Calu3 (cell line): ENCODE data around the gene RELB. TPM values are rescaled to one million over a fixed set of nuclear protein-coding genes. Genes with fewer than 3 reads are reported as not detected.
A peak's percentile ranks its signal among the peaks of the same experiment; 100 is the strongest.

Experiments
- BruUV-seq: library from RNA; stranded (reverse); fragments of 400-500 nt; replicated peaks from 2 replicates; lab custom pipeline; 2021; lab: Mats Ljungman, UMichigan
- CTCF ChIA-PET: fragments of 300-600 bp; sonication (Branson Sonifier 250); formaldehyde crosslinking; loops from one replicate; lab custom pipeline; 2022; ENCODE audit warnings: antibody characterized with exemption; lab: Charles Lee
- DNase-seq: peaks from one replicate; pipeline ENCODE4 v3.0.0; 2022
- H3K27ac Mint-ChIP-seq: one replicate; pipeline ENCODE4 v1.8.0; 2022; ENCODE audit warnings: mixed read lengths; ENCODE audit not compliant: unreplicated experiment
- H3K27me3 Mint-ChIP-seq: one replicate; pipeline ENCODE4 v1.8.0; 2022; ENCODE audit warnings: mixed read lengths; ENCODE audit not compliant: unreplicated experiment
- H3K36me3 Mint-ChIP-seq: one replicate; pipeline ENCODE4 v1.8.0; 2022; ENCODE audit warnings: mild to moderate bottlenecking, moderate library complexity, mixed read lengths; ENCODE audit not compliant: insufficient read depth, unreplicated experiment
- H3K4me1 Mint-ChIP-seq: one replicate; pipeline ENCODE4 v1.8.0; 2022; ENCODE audit warnings: mild to moderate bottlenecking, low read depth, mixed read lengths; ENCODE audit not compliant: unreplicated experiment
- H3K4me3 Mint-ChIP-seq: one replicate; pipeline ENCODE4 v1.8.0; 2022; ENCODE audit warnings: mild to moderate bottlenecking, low read depth, moderate library complexity, mixed read lengths; ENCODE audit not compliant: unreplicated experiment
- H3K9me3 Mint-ChIP-seq: one replicate; pipeline ENCODE4 v1.8.0; 2022; ENCODE audit warnings: low read depth, mixed read lengths; ENCODE audit not compliant: unreplicated experiment
- intact Hi-C: fragments of 100-400 bp; cut with micrococcal nuclease; formaldehyde crosslinking; loops from one replicate; pipeline ENCODE4 v1.10.0; 2022; ENCODE audit not compliant: unreplicated experiment
- total RNA-seq: library from RNA; stranded (reverse); gene quantifications from 2 replicates; pipeline ENCODE4 v1.2.3, GENCODE V29; 2022
- TF ChIP-seq, protein P1 (sequence below): fragments of 200-600 bp; IDR thresholded peaks from one replicate; pipeline ENCODE4 v1.8.0; 2022; ENCODE audit warnings: antibody characterized with exemption; ENCODE audit not compliant: unreplicated experiment

The RELB gene
- total RNA-seq, 1 experiment from 2014 or later = 44.5 TPM

DNA sequence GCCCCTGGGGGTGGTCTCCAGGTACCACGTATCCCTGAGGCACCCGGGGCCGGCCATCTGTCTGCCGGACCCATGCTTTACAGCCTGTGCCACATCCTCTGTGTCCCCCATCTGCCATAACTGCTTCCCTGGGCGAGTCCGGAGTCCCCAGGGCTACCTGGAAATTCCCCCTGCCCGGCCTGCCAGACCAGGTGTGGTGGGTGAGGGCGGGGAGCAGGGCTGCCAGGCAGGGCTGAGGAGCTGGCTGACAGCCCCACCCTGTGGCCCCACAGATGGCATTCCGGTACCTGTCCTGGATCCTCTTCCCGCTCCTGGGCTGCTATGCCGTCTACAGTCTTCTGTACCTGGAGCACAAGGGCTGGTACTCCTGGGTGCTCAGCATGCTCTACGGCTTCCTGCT is 10.3 kb upstream of the RELB start:
- Mint-ChIP-seq H3K4me1 (peaks cover 7% of the 10 kb centered on the region), H3K27ac (no peak overlapping the region), H3K4me3 (no peak overlapping the region), H3K27me3 (no peaks in the 10 kb centered on the region), H3K9me3 (no peaks in the 10 kb centered on the region), H3K36me3 (peaks cover 49% of the 10 kb centered on the region)
- BruUV-seq = no TSS peak
- TF ChIP-seq, protein P1, sequence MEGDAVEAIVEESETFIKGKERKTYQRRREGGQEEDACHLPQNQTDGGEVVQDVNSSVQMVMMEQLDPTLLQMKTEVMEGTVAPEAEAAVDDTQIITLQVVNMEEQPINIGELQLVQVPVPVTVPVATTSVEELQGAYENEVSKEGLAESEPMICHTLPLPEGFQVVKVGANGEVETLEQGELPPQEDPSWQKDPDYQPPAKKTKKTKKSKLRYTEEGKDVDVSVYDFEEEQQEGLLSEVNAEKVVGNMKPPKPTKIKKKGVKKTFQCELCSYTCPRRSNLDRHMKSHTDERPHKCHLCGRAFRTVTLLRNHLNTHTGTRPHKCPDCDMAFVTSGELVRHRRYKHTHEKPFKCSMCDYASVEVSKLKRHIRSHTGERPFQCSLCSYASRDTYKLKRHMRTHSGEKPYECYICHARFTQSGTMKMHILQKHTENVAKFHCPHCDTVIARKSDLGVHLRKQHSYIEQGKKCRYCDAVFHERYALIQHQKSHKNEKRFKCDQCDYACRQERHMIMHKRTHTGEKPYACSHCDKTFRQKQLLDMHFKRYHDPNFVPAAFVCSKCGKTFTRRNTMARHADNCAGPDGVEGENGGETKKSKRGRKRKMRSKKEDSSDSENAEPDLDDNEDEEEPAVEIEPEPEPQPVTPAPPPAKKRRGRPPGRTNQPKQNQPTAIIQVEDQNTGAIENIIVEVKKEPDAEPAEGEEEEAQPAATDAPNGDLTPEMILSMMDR = no peak
- CTCF ChIA-PET = no interaction called here
- no peak for DNase-seq
- intact Hi-C loops = no loop called here

DNA sequence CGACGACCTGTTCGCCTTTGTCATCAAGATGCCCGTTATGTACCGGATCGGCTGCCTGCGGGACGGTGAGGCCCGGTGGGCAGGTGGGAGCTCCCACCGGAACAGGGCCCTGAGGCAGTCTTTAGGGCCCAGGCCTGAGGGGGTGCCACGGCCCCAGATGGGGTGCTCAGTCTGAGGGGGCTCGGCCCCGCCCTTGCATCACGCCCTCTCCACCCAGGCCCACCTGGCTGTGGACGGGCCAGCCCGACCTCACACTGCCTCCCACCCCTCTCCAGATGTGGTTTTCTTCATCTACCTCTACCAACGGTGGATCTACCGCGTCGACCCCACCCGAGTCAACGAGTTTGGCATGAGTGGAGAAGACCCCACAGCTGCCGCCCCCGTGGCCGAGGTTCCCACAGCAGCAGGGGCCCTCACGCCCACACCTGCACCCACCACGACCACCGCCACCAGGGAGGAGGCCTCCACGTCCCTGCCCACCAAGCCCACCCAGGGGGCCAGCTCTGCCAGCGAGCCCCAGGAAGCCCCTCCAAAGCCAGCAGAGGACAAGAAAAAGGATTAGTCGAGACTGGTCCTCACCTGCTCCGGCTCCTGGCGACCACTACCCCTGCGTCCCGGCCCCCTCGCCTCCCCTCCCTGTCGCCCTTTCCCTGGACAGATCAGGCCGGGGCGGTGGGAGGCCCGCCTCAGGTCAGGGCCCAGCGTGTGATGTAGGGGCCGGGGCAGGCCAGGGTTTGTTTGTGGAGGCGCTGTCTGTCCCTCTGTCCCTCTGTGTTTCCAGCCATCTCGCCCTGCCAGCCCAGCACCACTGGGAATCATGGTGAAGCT is 8.7 kb upstream of the RELB start:
- BruUV-seq = TSS peak; percentile 79
- CTCF ChIA-PET = no interaction called here
- no peak overlapping the region for H3K27ac Mint-ChIP-seq

DNA sequence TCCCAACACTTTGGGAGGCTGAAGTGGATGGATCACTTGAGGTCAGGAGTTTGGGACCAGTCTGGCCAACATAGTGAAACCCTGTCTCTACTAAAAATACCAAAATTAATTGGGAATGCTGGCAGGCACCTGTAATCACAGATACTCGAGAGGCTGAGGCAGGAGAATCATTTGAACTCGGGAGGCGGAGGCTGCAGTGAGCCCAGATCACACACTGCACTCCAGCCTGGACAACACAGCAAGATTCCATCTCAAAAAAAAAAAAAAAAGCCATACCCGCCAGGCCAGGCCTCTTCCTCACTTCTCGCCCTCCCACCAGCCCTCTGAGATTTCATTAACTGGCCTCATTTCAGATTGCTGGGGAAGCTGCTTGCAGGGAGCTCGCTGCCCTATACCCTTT is 7.7 kb upstream of the RELB start:
- no TSS peak for BruUV-seq
- DNase-seq = no peak
- TF ChIP-seq, protein P1 = no peak
- CTCF ChIA-PET = no interaction called here
- H3K36me3 Mint-ChIP-seq = peaks cover 28% of the 10 kb centered on the region
- no peak overlapping the region for H3K27ac Mint-ChIP-seq
- intact Hi-C loops = no loop called here
- H3K9me3 Mint-ChIP-seq = no peaks in the 10 kb centered on the region
- no peaks in the 10 kb centered on the region for H3K27me3 Mint-ChIP-seq
- no peak overlapping the region for H3K4me3 Mint-ChIP-seq
- no peaks in the 10 kb centered on the region for H3K4me1 Mint-ChIP-seq

More for the DNA sequence above, 8.7 kb upstream of the RELB start:
- intact Hi-C loops = no loop called here
- no peaks in the 10 kb centered on the region for H3K27me3 Mint-ChIP-seq
- H3K4me1 Mint-ChIP-seq = peaks cover 6% of the 10 kb centered on the region
- H3K4me3 Mint-ChIP-seq = no peak overlapping the region
- peaks cover 36% of the 10 kb centered on the region for H3K36me3 Mint-ChIP-seq
- no peaks in the 10 kb centered on the region for H3K9me3 Mint-ChIP-seq
- TF ChIP-seq, protein P1 = no peak
- DNase-seq = no peak

DNA sequence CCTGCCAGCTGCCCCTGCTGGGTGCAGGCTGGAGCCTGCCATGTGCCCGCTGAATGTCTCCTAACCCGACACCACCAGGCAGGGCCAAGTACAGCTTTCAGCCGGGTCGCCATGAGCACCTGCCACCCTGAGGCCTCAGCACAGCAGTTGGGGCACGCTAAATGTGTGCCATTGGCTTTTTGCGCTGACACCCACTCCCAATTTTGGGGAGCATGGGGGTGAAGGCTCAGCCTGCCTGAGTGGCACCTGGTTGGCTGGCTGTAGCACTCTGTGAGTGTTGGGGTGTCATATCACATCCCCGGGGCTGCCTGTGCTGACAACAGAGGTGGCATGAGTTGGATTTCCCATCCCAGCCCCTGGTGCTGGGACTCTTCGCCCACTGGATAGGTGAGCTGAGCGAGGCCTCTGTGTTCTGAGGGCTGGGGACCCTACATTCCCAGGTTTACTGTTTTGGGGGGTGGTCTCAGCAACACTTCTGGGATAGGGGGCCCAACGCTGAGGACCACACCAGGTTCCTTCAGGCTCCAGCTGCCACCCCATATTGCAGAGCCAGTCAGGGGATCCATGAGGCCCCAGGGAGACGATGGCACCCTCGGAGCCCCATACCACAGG is 7.2 kb upstream of the RELB start:
- peaks cover 23% of the 10 kb centered on the region for H3K36me3 Mint-ChIP-seq
- no peaks in the 10 kb centered on the region for H3K27me3 Mint-ChIP-seq
- no peaks in the 10 kb centered on the region for H3K4me1 Mint-ChIP-seq
- H3K9me3 Mint-ChIP-seq = no peaks in the 10 kb centered on the region
- DNase-seq = no peak
- TF ChIP-seq, protein P1 = no peak
- BruUV-seq = no TSS peak
- intact Hi-C loops = no loop called here
- H3K27ac Mint-ChIP-seq = no peak overlapping the region
- CTCF ChIA-PET = no interaction called here
- no peak overlapping the region for H3K4me3 Mint-ChIP-seq
